Osteoblast (primary cell): ENCODE data around the gene FNDC11. TPM values are rescaled to one million over a fixed set of nuclear protein-coding genes. Genes with fewer than 3 reads are reported as not detected.

Experiments
- DNase-seq: peaks from one replicate; pipeline ENCODE4 v3.0.0; 2011; ENCODE audit warnings: low spot score, mixed read lengths; ENCODE audit not compliant: insufficient read length; ENCODE audit errors: missing footprints
- H2AFZ ChIP-seq: 2 replicates; pipeline ENCODE4 v1.6.0; 2011; ENCODE audit warnings: mild to moderate bottlenecking, low read length
- H3K27ac ChIP-seq: 2 replicates; pipeline ENCODE4 v1.5.1; 2011; ENCODE audit warnings: mild to moderate bottlenecking, low read depth, low read length, moderate library complexity
- H3K27me3 ChIP-seq: 2 replicates; pipeline ENCODE4 v1.6.0; 2012; ENCODE audit warnings: mild to moderate bottlenecking, control low read depth, inconsistent platforms, low read length, moderate library complexity; ENCODE audit not compliant: insufficient read depth
- H3K36me3 ChIP-seq: 2 replicates; pipeline ENCODE4 v1.5.1; 2011; ENCODE audit warnings: mild to moderate bottlenecking, low read length, control low read depth, moderate library complexity; ENCODE audit not compliant: insufficient read depth
- H3K4me1 ChIP-seq: 2 replicates; pipeline ENCODE4 v1.5.1; 2011; ENCODE audit warnings: mild to moderate bottlenecking, low read length, control low read depth, moderate library complexity; ENCODE audit not compliant: insufficient read depth
- H3K4me2 ChIP-seq: 2 replicates; pipeline ENCODE4 v1.6.0; 2011; ENCODE audit warnings: mild to moderate bottlenecking, low read length; ENCODE audit not compliant: insufficient read depth
- H3K4me3 ChIP-seq: fragments of 200-600 bp; sonication (generic); 3 replicates; pipeline ENCODE4 v1.5.1; 2012; ENCODE audit warnings: mild to moderate bottlenecking, low read length, inconsistent platforms; ENCODE audit not compliant: insufficient read depth
- H3K79me2 ChIP-seq: 2 replicates; pipeline ENCODE4 v1.6.0; 2012; ENCODE audit warnings: mild to moderate bottlenecking, low read length, control low read depth, inconsistent platforms; ENCODE audit not compliant: insufficient read depth
- H3K9me3 ChIP-seq: 2 replicates; pipeline ENCODE4 v1.5.1; 2011; ENCODE audit warnings: low read depth, low read length, control low read depth
- H4K20me1 ChIP-seq: 2 replicates; pipeline ENCODE4 v1.6.0; 2012; ENCODE audit warnings: mild to moderate bottlenecking, low read length, control low read depth; ENCODE audit not compliant: insufficient read depth
- CTCF ChIP-seq: IDR thresholded peaks from 2 replicates; pipeline ENCODE4 v1.5.1; 2011; ENCODE audit warnings: mild to moderate bottlenecking, low read depth, low read length, moderate library complexity; ENCODE audit errors: extremely low read depth
- total RNA-seq: library from RNA; depleted of rRNA; stranded (reverse); fragments of >200 nt; gene quantifications from 2 replicates; pipeline ENCODE4 v1.2.3, GENCODE V29; 2012

The FNDC11 gene
- total RNA-seq, 1 donor = not detected

DNA sequence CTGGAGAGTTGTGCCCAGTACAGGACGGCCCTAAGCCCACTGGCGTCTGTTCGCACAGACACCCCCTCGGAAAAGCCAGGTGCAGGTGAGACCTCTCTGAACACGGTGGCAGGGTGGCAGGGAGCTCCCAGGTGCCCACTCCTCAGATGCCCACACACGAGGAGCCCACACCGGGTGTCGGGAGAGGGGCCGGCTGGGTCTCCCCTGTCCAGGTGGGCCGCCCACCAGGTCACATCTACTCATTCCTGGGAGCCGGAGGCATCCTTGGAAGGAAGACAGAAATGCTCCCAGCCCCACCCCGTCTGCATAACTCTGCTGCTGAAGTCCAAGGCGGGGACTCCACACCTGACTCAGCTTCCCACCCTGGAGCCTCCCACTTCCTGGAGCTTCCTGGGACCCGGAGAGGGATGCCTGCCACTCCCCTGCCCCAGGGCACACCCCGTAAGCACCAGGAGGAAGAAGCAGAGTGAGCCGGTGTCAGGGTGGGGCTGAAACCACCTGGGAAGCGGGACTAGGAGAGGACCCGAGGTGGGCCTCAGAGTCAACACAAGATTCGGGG is 8.9 kb upstream of the FNDC11 start:
- no peaks in the 10 kb centered on the region for H3K9me3 ChIP-seq
- no peaks in the 10 kb centered on the region for H4K20me1 ChIP-seq
- no peak overlapping the region for H3K27ac ChIP-seq
- no peak overlapping the region for H3K4me2 ChIP-seq
- no peak overlapping the region for H2AFZ ChIP-seq
- no peaks in the 10 kb centered on the region for H3K4me1 ChIP-seq
- DNase-seq = no peak
- no peaks in the 10 kb centered on the region for H3K36me3 ChIP-seq
- H3K4me3 ChIP-seq = no peak overlapping the region
- H3K79me2 ChIP-seq = no peaks in the 10 kb centered on the region
- peaks cover 22% of the 10 kb centered on the region for H3K27me3 ChIP-seq
- TF ChIP-seq CTCF = no peak

DNA sequence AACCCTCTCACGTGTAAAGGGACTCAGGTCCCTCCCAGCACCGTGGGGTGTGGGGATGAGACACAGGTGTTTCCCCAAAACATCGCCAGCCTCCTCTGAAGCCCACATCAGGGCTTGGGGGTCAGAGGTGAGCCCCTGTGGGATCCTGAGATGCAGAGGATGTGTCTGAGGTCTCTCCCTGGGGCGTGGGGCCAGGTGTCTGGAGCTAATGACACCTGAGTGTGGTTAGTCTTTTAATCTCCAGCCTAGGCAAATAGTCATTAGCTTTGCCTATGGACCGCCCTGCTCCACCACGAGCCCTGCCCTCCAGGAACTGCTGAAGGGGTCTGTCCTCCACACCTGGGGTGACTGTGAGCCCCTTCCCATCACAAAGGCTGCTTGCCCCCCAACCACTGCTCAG is 8.1 kb upstream of the FNDC11 start:
- TF ChIP-seq CTCF = no peak
- Histone ChIP-seq H4K20me1 (no peaks in the 10 kb centered on the region), H3K4me2 (no peak overlapping the region)

DNA sequence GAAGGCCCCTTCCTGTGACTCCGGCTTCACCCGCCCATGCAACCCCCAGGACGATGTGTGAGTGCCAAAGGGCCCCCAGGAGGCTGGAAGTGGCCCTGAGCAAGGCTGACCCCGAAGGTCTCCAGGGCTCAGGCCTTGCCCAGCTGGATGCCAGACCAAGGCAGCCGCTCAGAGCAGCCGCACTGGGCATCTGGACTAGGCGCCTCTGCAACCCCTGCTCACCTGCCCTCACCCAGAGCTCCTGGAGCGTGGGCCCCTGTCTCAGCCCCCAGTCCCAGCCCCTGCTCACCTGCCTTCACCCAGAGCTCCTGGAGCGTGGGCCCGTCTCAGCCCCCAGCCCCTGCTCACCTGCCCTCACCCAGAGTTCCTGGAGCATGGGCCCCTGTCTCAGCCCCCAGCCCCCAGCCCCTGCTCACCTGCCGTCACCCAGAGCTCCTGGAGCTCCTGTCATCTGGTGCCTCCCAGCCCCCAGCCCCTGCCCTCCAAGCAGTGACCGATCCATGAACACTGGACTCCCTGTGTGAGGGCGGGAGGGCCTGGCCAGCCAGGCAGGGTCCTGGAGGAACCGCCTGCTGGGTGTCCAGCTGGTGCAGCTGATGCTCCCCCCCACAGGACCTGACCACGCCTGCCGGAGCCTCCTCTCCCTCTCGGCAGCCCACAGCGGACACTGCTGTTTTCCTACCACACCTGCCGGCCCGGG is 7.6 kb upstream of the FNDC11 start:
- H3K27ac ChIP-seq = no peak overlapping the region
- H3K27me3 ChIP-seq = peaks cover 22% of the 10 kb centered on the region
- H4K20me1 ChIP-seq = no peaks in the 10 kb centered on the region
- no peak for DNase-seq
- no peaks in the 10 kb centered on the region for H3K9me3 ChIP-seq
- no peaks in the 10 kb centered on the region for H3K4me1 ChIP-seq
- H2AFZ ChIP-seq = no peak overlapping the region
- no peak for TF ChIP-seq CTCF
- H3K4me2 ChIP-seq = no peak overlapping the region
- no peaks in the 10 kb centered on the region for H3K36me3 ChIP-seq
- H3K4me3 ChIP-seq = no peak overlapping the region
- H3K79me2 ChIP-seq = no peaks in the 10 kb centered on the region

More for the DNA sequence above, 8.1 kb upstream of the FNDC11 start:
- no peak overlapping the region for H3K4me3 ChIP-seq
- no peaks in the 10 kb centered on the region for H3K4me1 ChIP-seq
- H3K9me3 ChIP-seq = no peaks in the 10 kb centered on the region
- H3K36me3 ChIP-seq = no peaks in the 10 kb centered on the region
- H2AFZ ChIP-seq = no peak overlapping the region
- no peak overlapping the region for H3K27ac ChIP-seq
- peaks cover 22% of the 10 kb centered on the region for H3K27me3 ChIP-seq
- no peak for DNase-seq
- no peaks in the 10 kb centered on the region for H3K79me2 ChIP-seq

- Histone ChIP-seq H3K9me3 (no peaks in the 10 kb centered on the region), H4K20me1 (no peaks in the 10 kb centered on the region), H3K4me2 (no peak overlapping the region), H3K79me2 (no peaks in the 10 kb centered on the region), H2AFZ (no peak overlapping the region), H3K27me3 (peaks cover 22% of the 10 kb centered on the region), H3K36me3 (no peaks in the 10 kb centered on the region), H3K4me1 (no peaks in the 10 kb centered on the region), H3K4me3 (no peak overlapping the region), H3K27ac (no peak overlapping the region)
- TF ChIP-seq CTCF = no peak
- no peak for DNase-seq
Observed at GRCh38 chr20:63546956-63547724, 6.8 kb upstream of the FNDC11 start.
